HL-60 (cell line): ENCODE data around the gene TRPV3.

Experiments
- GABPA ChIP-seq: IDR thresholded peaks from 2 replicates; pipeline ENCODE4 v1.6.1; 2012; ENCODE audit warnings: low read depth
- POLR2AphosphoS5 ChIP-seq: IDR thresholded peaks from 2 replicates; pipeline ENCODE4 v1.6.1; 2012; ENCODE audit warnings: low read depth
- SPI1 ChIP-seq: IDR thresholded peaks from 2 replicates; pipeline ENCODE4 v1.6.1; 2012; ENCODE audit warnings: low read depth, mild to moderate bottlenecking, borderline replicate concordance
- TF ChIP-seq, protein P1 (sequence below): IDR thresholded peaks from one replicate; pipeline ENCODE4 v1.5.1; 2011; ENCODE audit warnings: low read length, control low read depth, inconsistent platforms; ENCODE audit not compliant: insufficient read depth
- TF ChIP-seq, protein P2 (sequence below): IDR thresholded peaks from 2 replicates; pipeline ENCODE4 v1.6.1; 2012; ENCODE audit warnings: low read depth; ENCODE audit not compliant: insufficient replicate concordance

- TF ChIP-seq POLR2AphosphoS5 (no peak), GABPA (no peak), SPI1 (no peak)
- TF ChIP-seq, protein P1, sequence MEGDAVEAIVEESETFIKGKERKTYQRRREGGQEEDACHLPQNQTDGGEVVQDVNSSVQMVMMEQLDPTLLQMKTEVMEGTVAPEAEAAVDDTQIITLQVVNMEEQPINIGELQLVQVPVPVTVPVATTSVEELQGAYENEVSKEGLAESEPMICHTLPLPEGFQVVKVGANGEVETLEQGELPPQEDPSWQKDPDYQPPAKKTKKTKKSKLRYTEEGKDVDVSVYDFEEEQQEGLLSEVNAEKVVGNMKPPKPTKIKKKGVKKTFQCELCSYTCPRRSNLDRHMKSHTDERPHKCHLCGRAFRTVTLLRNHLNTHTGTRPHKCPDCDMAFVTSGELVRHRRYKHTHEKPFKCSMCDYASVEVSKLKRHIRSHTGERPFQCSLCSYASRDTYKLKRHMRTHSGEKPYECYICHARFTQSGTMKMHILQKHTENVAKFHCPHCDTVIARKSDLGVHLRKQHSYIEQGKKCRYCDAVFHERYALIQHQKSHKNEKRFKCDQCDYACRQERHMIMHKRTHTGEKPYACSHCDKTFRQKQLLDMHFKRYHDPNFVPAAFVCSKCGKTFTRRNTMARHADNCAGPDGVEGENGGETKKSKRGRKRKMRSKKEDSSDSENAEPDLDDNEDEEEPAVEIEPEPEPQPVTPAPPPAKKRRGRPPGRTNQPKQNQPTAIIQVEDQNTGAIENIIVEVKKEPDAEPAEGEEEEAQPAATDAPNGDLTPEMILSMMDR = no peak
- TF ChIP-seq, protein P2, sequence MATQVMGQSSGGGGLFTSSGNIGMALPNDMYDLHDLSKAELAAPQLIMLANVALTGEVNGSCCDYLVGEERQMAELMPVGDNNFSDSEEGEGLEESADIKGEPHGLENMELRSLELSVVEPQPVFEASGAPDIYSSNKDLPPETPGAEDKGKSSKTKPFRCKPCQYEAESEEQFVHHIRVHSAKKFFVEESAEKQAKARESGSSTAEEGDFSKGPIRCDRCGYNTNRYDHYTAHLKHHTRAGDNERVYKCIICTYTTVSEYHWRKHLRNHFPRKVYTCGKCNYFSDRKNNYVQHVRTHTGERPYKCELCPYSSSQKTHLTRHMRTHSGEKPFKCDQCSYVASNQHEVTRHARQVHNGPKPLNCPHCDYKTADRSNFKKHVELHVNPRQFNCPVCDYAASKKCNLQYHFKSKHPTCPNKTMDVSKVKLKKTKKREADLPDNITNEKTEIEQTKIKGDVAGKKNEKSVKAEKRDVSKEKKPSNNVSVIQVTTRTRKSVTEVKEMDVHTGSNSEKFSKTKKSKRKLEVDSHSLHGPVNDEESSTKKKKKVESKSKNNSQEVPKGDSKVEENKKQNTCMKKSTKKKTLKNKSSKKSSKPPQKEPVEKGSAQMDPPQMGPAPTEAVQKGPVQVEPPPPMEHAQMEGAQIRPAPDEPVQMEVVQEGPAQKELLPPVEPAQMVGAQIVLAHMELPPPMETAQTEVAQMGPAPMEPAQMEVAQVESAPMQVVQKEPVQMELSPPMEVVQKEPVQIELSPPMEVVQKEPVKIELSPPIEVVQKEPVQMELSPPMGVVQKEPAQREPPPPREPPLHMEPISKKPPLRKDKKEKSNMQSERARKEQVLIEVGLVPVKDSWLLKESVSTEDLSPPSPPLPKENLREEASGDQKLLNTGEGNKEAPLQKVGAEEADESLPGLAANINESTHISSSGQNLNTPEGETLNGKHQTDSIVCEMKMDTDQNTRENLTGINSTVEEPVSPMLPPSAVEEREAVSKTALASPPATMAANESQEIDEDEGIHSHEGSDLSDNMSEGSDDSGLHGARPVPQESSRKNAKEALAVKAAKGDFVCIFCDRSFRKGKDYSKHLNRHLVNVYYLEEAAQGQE = no peak
Observed at GRCh38 chr17:3566551-3566950, 8.9 kb upstream of the TRPV3 start.
